Uterus (tissue), 2 donors: ENCODE measurements around the gene HAS3.
"Not testable (repeated sequence)": the region's sequence is repeated elsewhere in the genome, so short reads cannot be mapped to it uniquely, and the experiment has no call there.

ENCODE experiments used
- CTCF ChIP-seq, 4 experiments: fragments of 200-600 bp in 2 of 4; fragments of 450-650 bp in 2 of 4; sonication (generic) in 2 of 4; IDR thresholded peaks; one replicate each; pipeline ENCODE4 v1.5.1; 2016 to 2019; ENCODE audit warnings: antibody characterized with exemption in 4 of 4, mild to moderate bottlenecking in 2 of 4, moderate library complexity in 1 of 4
- POLR2A ChIP-seq, 2 donors: fragments of 450-650 bp; IDR thresholded peaks; one replicate each; pipeline ENCODE4 v1.6.1; 2016; ENCODE audit warnings: antibody characterized with exemption in 2 of 2, mild to moderate bottlenecking in 1 of 2, moderate library complexity in 1 of 2

- TF ChIP-seq POLR2A, CTCF (IDR thresholded peaks at IDR 0.05): not testable (repeated sequence)
Measured at GRCh38 chr16:69124961-69125360, 19.5 kb downstream of the HAS3 start.
